MCF 10A (cell line): ENCODE data around the gene PKLR. TPM values are rescaled to one million over a fixed set of nuclear protein-coding genes. Genes with fewer than 3 reads are reported as not detected.

Source experiments
- BruUV-seq: library from RNA; stranded (reverse); fragments of 400-500 nt; replicated peaks from 2 replicates; lab custom pipeline; 2021; lab: Mats Ljungman, UMichigan
- CTCF ChIA-PET: fragments of 300-600 bp; sonication (Branson Sonifier 250); formaldehyde crosslinking; extraction: SDS; loops from one replicate; lab custom pipeline; 2021; ENCODE audit warnings: antibody characterized with exemption, inconsistent platforms; lab: Yijun Ruan, JAX
- POLR2A ChIA-PET: fragments of 300-600, 350-650 bp; sonication (Branson Sonifier 250); formaldehyde crosslinking; extraction: SDS; loops from one replicate; lab custom pipeline; 2020; ENCODE audit warnings: antibody characterized with exemption, inconsistent platforms; lab: Yijun Ruan, JAX
- DNase-seq: peaks from one replicate; pipeline ENCODE4 v3.0.0-alpha.2; 2018; ENCODE audit not compliant: unreplicated experiment
- H3K27ac Mint-ChIP-seq: one replicate; pipeline ENCODE4 v1.8.0; 2022; ENCODE audit warnings: mild to moderate bottlenecking, low read depth, mixed read lengths; ENCODE audit not compliant: unreplicated experiment
- H3K27me3 Mint-ChIP-seq: one replicate; pipeline ENCODE4 v1.8.0; 2022; ENCODE audit warnings: mixed read lengths; ENCODE audit not compliant: insufficient read depth, unreplicated experiment
- H3K36me3 Mint-ChIP-seq: one replicate; pipeline ENCODE4 v1.8.0; 2022; ENCODE audit warnings: mild to moderate bottlenecking, moderate library complexity, mixed read lengths; ENCODE audit not compliant: insufficient read depth, unreplicated experiment
- H3K4me1 Mint-ChIP-seq: one replicate; pipeline ENCODE4 v1.8.0; 2022; ENCODE audit warnings: mixed read lengths; ENCODE audit not compliant: insufficient read depth, unreplicated experiment
- H3K4me3 Mint-ChIP-seq: one replicate; pipeline ENCODE4 v1.8.0; 2022; ENCODE audit warnings: mild to moderate bottlenecking, moderate library complexity, mixed read lengths; ENCODE audit not compliant: unreplicated experiment
- H3K9me3 Mint-ChIP-seq: one replicate; pipeline ENCODE4 v1.8.0; 2022; ENCODE audit warnings: mixed read lengths; ENCODE audit not compliant: unreplicated experiment
- CTCF ChIP-seq: fragments of 200-600 bp; IDR thresholded peaks from one replicate; pipeline ENCODE4 v1.8.0; 2022; ENCODE audit warnings: antibody characterized with exemption, mild to moderate bottlenecking; ENCODE audit not compliant: unreplicated experiment
- intact Hi-C: fragments of 100-400 bp; cut with micrococcal nuclease; formaldehyde crosslinking; loops from 2 replicates; pipeline ENCODE4 v1.14.1; 2022
- total RNA-seq: library from RNA; stranded (reverse); gene quantifications from 2 replicates; pipeline ENCODE4 v1.2.3, GENCODE V29; 2022

Gene PKLR
- total RNA-seq, 1 experiment from 2014 or later = not detected

GRCh38 chr1:155269381-155269780 is 31.9 kb downstream of the PKLR start:
- BruUV-seq = no TSS peak
- H3K9me3 Mint-ChIP-seq = no peaks in the 10 kb centered on the region
- H3K27me3 Mint-ChIP-seq = no peaks in the 10 kb centered on the region
- H3K4me1 Mint-ChIP-seq = peaks cover 14% of the 10 kb centered on the region
- no peak overlapping the region for H3K27ac Mint-ChIP-seq
- peaks cover 81% of the 10 kb centered on the region for H3K36me3 Mint-ChIP-seq
- intact Hi-C loops = no loop called here
- no peak overlapping the region for H3K4me3 Mint-ChIP-seq
- no peak for DNase-seq
- POLR2A ChIA-PET = interaction anchor here (0.6 to 0.9 kb wide), 3 partner anchors 9 to 712 kb away, joined by 3 to 4 read pairs (median 3); no protein-coding TSS in a partner anchor
- TF ChIP-seq CTCF = no peak
- CTCF ChIA-PET = interaction anchor here (0.5 to 14.5 kb wide), 3 partner anchors 9 to 94 kb away, joined by 3 to 238 read pairs (median 4); partner anchors contain the start of gene ENTREP3

GRCh38 chr1:155268630-155269029 is 32.6 kb downstream of the PKLR start:
- peaks cover 89% of the 10 kb centered on the region for H3K36me3 Mint-ChIP-seq
- BruUV-seq = no TSS peak
- DNase-seq = no peak
- intact Hi-C loops = no loop called here
- peaks cover 14% of the 10 kb centered on the region for H3K4me1 Mint-ChIP-seq
- no peak for TF ChIP-seq CTCF
- H3K27ac Mint-ChIP-seq = no peak overlapping the region
- no peak overlapping the region for H3K4me3 Mint-ChIP-seq
- no peaks in the 10 kb centered on the region for H3K27me3 Mint-ChIP-seq
- CTCF ChIA-PET = interaction anchor here (0.6 to 14.5 kb wide), 2 partner anchors 17 to 93 kb away, joined by 3 to 238 read pairs; partner anchors contain the start of gene ENTREP3
- no peaks in the 10 kb centered on the region for H3K9me3 Mint-ChIP-seq
- POLR2A ChIA-PET = interaction anchor here (0.6 to 0.7 kb wide), 2 partner anchors 134 to 674 kb away, joined by 3 read pairs; no protein-coding TSS in a partner anchor

GRCh38 chr1:155267373-155267772 is 33.9 kb downstream of the PKLR start:
- no peaks in the 10 kb centered on the region for H3K9me3 Mint-ChIP-seq
- BruUV-seq = no TSS peak
- peaks cover 93% of the 10 kb centered on the region for H3K36me3 Mint-ChIP-seq
- intact Hi-C loops = no loop called here
- TF ChIP-seq CTCF = no peak
- peaks cover 8% of the 10 kb centered on the region for H3K4me1 Mint-ChIP-seq
- no peak for DNase-seq
- no peaks in the 10 kb centered on the region for H3K27me3 Mint-ChIP-seq
- CTCF ChIA-PET = interaction anchor here (0.7 to 14.5 kb wide), 6 partner anchors 9 to 325 kb away, joined by 3 to 238 read pairs (median 8); partner anchors contain the start of gene ENTREP3
- no peak overlapping the region for H3K4me3 Mint-ChIP-seq
- H3K27ac Mint-ChIP-seq = no peak overlapping the region
- POLR2A ChIA-PET = interaction anchor here (1.1 to 3.0 kb wide), 5 partner anchors 11 to 57 kb away, joined by 3 to 10 read pairs (median 4); partner anchors contain the start of genes ENTREP3 and FDPS

GRCh38 chr1:155266553-155266952 is 34.7 kb downstream of the PKLR start:
- no peak for TF ChIP-seq CTCF
- Mint-ChIP-seq H3K27ac (no peak overlapping the region), H3K4me3 (no peak overlapping the region), H3K27me3 (no peaks in the 10 kb centered on the region), H3K9me3 (no peaks in the 10 kb centered on the region), H3K36me3 (peaks cover 93% of the 10 kb centered on the region), H3K4me1 (peaks cover 8% of the 10 kb centered on the region)
- CTCF ChIA-PET = interaction anchor here (0.7 to 14.5 kb wide), 6 partner anchors 9 to 326 kb away, joined by 3 to 238 read pairs (median 9); partner anchors contain the start of genes ADAM15 and ENTREP3
- intact Hi-C loops = no loop called here
- BruUV-seq = no TSS peak
- POLR2A ChIA-PET = interaction anchor here (1.0 to 3.0 kb wide), 7 partner anchors 10 to 57 kb away, joined by 3 to 10 read pairs (median 4); partner anchors contain the start of genes ENTREP3 and FDPS
- DNase-seq = no peak
